ENCODE results near the gene POC1B.

The POC1B gene

DNA sequence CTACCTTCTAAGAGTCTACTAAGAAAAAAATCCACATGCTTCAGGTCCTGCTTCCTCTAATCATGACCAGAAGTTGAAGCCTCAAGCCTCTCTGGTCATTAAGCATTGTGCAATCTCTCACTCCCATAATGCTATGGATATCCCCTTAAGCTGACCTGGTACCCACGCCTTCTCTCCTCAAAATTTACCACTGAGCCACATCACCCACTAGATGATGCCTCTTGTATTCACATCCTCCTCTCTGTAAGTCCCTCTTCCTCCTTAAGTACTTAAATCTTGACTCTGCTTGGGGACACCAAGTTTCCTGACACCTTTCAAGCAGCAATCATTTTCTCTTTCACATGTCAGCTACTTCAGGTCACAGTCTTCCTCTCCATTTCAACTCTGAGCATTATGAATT, 11.1 kb downstream of the POC1B start:
- no peak for FAIRE-seq

DNA sequence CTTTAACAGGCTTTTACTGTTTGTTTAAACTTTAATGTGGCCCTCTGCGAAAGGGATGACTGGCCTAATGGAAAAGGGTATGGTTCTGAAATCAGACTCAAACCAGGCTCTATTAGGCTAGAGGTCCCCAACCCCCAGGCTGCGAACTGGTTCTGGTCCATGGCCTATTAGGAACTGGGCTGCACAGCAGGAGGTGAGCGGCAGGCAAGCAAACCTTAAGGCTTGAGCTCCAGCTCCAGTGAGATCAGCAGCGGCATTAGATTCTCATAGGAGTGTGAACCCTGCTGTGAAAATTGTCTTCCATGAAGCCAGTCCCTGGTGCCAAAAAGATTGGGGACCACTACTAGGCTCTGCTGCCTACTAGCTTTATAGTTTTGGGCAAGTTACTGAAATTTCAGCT, 12.3 kb downstream of the POC1B start:
- DNase-seq (ENCODE audit: insufficient read length, low spot score), result no peak
- FAIRE-seq, result no peak
- TF ChIP-seq, protein P1, sequence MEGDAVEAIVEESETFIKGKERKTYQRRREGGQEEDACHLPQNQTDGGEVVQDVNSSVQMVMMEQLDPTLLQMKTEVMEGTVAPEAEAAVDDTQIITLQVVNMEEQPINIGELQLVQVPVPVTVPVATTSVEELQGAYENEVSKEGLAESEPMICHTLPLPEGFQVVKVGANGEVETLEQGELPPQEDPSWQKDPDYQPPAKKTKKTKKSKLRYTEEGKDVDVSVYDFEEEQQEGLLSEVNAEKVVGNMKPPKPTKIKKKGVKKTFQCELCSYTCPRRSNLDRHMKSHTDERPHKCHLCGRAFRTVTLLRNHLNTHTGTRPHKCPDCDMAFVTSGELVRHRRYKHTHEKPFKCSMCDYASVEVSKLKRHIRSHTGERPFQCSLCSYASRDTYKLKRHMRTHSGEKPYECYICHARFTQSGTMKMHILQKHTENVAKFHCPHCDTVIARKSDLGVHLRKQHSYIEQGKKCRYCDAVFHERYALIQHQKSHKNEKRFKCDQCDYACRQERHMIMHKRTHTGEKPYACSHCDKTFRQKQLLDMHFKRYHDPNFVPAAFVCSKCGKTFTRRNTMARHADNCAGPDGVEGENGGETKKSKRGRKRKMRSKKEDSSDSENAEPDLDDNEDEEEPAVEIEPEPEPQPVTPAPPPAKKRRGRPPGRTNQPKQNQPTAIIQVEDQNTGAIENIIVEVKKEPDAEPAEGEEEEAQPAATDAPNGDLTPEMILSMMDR (IDR thresholded peaks at IDR 0.05; ENCODE audit: insufficient read depth, missing control alignments), result no peak

More for the DNA sequence above, 11.1 kb downstream of the POC1B start:
- no peak for DNase-seq (ENCODE audit: insufficient read length, low spot score)
- TF ChIP-seq, protein P1 (IDR thresholded peaks at IDR 0.05; ENCODE audit: insufficient read depth, missing control alignments), result no peak

DNA sequence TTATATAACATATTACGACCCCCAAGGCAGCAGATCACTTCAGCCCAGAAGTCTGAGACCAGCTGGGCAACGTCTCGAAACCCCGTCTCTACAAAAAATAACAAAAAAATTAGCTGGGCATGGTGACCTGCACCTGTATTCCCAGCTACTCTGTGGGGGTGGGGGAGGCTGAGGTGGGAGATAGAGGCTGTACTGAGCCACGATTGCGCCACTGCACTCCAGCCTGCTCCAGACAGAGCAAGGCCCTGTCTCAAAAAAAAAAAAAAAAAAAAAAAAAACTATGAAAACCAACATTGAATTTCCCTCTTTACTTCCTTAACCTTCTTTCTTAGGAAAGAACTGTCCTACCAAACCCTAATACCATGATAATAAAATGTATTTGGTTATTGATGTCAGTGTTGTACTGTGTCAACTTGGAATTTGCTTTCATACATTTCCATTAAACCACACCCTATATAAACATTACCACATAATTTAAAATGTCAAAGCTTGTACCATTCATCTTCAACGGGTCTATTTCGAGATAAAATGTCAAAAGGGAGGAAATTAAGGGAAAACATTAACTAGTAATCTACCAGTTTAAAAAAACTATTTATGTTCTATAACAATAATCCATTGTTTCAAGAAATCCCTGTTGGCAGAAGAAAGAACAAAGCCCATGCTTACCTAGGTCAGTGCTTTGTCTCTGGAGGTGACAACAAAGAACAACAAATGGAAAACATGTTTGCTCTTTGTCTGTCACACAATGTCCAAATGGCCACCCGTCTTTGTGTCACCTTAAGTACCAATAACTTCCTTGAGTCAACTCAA, 18.6 kb downstream of the POC1B start:
- no peak for DNase-seq (ENCODE audit: insufficient read length, low spot score)
- FAIRE-seq, result no peak
- TF ChIP-seq, protein P1 (IDR thresholded peaks at IDR 0.05; ENCODE audit: insufficient read depth, missing control alignments), result no peak

DNA sequence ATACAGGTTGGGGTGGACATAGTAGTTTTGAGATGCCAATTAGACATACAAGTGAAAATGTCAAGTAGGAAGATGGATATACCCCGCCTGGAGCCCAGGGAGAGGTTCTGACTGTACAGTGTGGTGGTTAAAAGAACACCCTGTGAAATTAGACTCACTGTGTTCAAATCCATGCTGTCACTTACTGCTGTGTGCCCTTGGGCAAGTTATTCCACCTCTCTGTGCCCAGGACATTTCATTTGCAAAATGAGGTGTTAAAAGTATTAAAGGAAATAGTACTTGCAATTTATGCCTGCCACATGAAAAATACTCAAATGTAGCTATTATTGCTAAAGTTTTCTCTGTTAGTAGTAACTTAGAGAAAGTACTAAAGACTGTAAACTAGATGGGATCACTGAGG, 19.8 kb downstream of the POC1B start:
- DNase-seq (ENCODE audit: insufficient read length, low spot score), result no peak
- FAIRE-seq, result no peak
- TF ChIP-seq, protein P1 (IDR thresholded peaks at IDR 0.05; ENCODE audit: insufficient read depth, missing control alignments), result no peak

DNA sequence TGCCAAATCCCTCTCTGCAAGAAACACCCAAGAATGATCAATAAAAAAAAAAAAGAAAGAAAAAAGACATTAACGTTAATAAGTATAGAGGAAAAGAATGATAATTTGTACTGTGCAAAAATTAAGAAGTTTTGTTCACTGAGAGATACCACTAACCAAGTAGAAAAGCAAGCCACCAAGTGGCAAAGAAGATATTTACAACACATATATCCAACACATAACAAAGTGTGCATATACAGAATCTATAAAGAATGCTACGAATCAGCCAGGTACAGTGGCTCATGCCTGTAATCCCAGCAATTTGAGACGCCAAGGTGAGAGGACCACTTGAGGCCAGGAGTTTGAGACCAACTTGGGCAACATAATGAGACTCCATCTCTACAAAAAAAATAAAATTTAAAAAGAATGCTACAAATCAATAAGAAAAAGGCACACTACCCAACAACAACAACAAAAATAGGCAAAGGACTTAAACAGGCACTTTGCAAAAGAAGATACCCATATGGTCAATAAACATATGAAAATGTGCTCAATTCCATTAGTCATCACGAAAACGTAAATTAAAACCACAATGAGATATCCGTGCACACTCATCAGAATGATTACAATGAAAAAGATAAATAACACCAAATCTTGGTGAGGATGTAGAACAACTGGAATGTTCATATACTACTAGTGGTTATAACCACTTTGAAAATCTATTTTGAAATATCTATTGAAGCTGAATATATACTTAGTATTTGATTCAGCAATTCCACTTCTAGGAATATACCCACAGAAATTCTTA, 21.1 kb downstream of the POC1B start:
- FAIRE-seq, result no peak
- no peak for DNase-seq (ENCODE audit: insufficient read length, low spot score)
- TF ChIP-seq, protein P1 (IDR thresholded peaks at IDR 0.05; ENCODE audit: insufficient read depth, missing control alignments), result no peak

DNA sequence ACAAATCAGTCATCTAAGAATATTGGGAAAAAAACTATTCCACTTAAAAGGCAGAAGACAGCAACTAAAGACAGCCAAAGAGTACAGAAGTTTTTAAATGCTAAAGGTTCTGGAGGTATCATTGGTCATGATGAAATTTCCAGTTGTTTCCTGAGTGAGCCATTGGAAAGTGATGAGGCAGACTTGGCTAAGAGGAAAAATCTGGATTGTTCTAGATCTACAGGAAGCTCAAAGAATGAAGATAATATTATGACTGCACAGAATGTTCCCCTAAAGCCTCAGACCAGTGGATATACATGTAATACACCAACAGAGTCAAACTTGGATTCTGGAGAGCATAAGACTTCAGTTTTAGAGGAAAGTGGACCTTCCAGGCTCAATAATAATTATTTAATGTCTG, 24.1 kb downstream of the POC1B start:
- TF ChIP-seq, protein P1 (IDR thresholded peaks at IDR 0.05; ENCODE audit: insufficient read depth, missing control alignments), result no peak
- no peak for DNase-seq (ENCODE audit: insufficient read length, low spot score)
- FAIRE-seq, result no peak

DNA sequence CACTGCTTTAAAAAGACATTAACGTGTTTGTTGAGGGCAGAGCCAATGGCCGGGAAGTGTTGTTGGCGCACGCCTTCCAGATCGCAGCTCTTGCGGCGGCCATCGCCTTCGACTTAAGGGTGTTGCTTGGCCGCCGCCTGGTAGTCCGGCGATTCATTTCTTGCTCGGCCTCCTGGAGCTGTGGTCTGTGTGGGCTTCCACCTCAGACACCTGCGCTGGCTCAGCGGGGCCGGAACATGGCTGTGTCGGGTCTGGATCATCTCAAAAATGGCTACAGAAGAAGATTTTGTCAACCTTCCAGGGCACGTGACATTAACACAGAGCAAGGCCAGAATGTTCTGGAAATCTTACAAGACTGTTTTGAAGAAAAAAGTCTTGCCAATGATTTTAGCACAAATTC, 26.0 kb downstream of the POC1B start:
- FAIRE-seq (no peak), DNase-seq (ENCODE audit: insufficient read length, low spot score) (no peak)
- TF ChIP-seq, protein P1 (IDR thresholded peaks at IDR 0.05; ENCODE audit: insufficient read depth, missing control alignments), result no peak
